ENCODE results near the gene C12orf50. TPM values are rescaled to one million over a fixed set of nuclear protein-coding genes. Genes with fewer than 3 reads are reported as not detected.

Gene C12orf50
- total and polyA plus RNA-seq, 9 of the 15 experiments (the other 6 are each of a cell fraction or from before 2014, with no cell fraction given): 0.07 to 0.14 (median 0.11) TPM; not detected in 6

GRCh38 chr12:88044035-88044434, 14.8 kb upstream of the C12orf50 start (continued):
- TF ChIP-seq ZNF407 (IDR thresholded peaks at IDR 0.05; ENCODE audit: low read depth): no peak

GRCh38 chr12:88037770-88038169, 8.6 kb upstream of the C12orf50 start:
- FAIRE-seq (no peak), DNase-seq (ENCODE audit: extremely low read depth in 1 of 4, low spot score in 3 of 4) (no peak), ATAC-seq (no peak)
- TF ChIP-seq FOXA3 (CRISPR knock-in tag; conservative IDR thresholded peaks at IDR 0.05 in 1 of 2, IDR thresholded peaks at IDR 0.05 in 1 of 2): 0 out of 4 replicates have a peak, but pooled peaks of 1 of the 2 experiments have one; percentile 10
- no peak for TF ChIP-seq POLR3G (IDR thresholded peaks at IDR 0.05; ENCODE audit: extremely low read depth, insufficient read length, insufficient replicate concordance)
- TF ChIP-seq, protein P1, sequence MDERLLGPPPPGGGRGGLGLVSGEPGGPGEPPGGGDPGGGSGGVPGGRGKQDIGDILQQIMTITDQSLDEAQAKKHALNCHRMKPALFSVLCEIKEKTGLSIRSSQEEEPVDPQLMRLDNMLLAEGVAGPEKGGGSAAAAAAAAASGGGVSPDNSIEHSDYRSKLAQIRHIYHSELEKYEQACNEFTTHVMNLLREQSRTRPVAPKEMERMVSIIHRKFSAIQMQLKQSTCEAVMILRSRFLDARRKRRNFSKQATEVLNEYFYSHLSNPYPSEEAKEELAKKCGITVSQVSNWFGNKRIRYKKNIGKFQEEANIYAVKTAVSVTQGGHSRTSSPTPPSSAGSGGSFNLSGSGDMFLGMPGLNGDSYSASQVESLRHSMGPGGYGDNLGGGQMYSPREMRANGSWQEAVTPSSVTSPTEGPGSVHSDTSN (CRISPR knock-in tag; IDR thresholded peaks at IDR 0.05; ENCODE audit: low read depth): no peak
- TF ChIP-seq, protein P1 (tag; conservative IDR thresholded peaks at IDR 0.05; ENCODE audit: low read depth): peak; percentile 68
- TF ChIP-seq, protein P2, sequence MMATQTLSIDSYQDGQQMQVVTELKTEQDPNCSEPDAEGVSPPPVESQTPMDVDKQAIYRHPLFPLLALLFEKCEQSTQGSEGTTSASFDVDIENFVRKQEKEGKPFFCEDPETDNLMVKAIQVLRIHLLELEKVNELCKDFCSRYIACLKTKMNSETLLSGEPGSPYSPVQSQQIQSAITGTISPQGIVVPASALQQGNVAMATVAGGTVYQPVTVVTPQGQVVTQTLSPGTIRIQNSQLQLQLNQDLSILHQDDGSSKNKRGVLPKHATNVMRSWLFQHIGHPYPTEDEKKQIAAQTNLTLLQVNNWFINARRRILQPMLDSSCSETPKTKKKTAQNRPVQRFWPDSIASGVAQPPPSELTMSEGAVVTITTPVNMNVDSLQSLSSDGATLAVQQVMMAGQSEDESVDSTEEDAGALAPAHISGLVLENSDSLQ (IDR thresholded peaks at IDR 0.05): peak; percentile 78
- TF ChIP-seq PCBP2 (IDR thresholded peaks at IDR 0.05; ENCODE audit: low read depth, low read length, poor library complexity, severe bottlenecking): no peak
- peak; percentile 81 for TF ChIP-seq MEIS2 (IDR thresholded peaks at IDR 0.05; ENCODE audit: partially characterized antibody)
- CTCF ChIA-PET (ENCODE audit: low intra/inter-chr PET ratio): no interaction called here
- H3K36me3 ChIP-seq (ENCODE audit: control insufficient read depth, insufficient read depth, low read length): peaks cover 58% of the 10 kb centered on the region
- WGBS (ENCODE audit: insufficient coverage, low coverage, missing lambda C conversion rate): 64% methylated on average over 1 of the region's 1 CpG
- H3K27me3 ChIP-seq (ENCODE audit: control insufficient read depth in 2 of 2, insufficient read depth in 2 of 2, low read length in 2 of 2): no peaks in the 10 kb centered on the region
- H3K4me1 ChIP-seq (replicated peaks in 1 of 2; ENCODE audit: control insufficient read depth in 2 of 2, insufficient read depth in 2 of 2, low read length in 2 of 2): peaks cover 0 to 19% of the 10 kb centered on the region in 2 experiments; a peak in 2 of 5 replicates
- in situ Hi-C loops (cut with MboI): no loop called here
- H4K20me1 ChIP-seq (replicated peaks; ENCODE audit: control insufficient read depth, insufficient read depth, low read length): no peaks in the 10 kb centered on the region
- H3K79me2 ChIP-seq (ENCODE audit: control insufficient read depth, insufficient read depth, low read length): peaks cover 74% of the 10 kb centered on the region
- POLR2A ChIA-PET: interaction anchor here (1.9 kb wide), 1 partner anchor 15 kb away, joined by 6 read pairs; no protein-coding TSS in a partner anchor
- intact Hi-C loops (cut with micrococcal nuclease): no loop called here
- no peak overlapping the region for H2AFZ ChIP-seq (ENCODE audit: low read depth, low read length)
- no TSS peak for BruUV-seq (replicated peaks)
- H3K4me2 ChIP-seq (ENCODE audit: insufficient read depth, low read length): 0 out of 2 replicates have a peak overlapping the region, but pooled peaks have one; percentile 82
- peak overlapping the region; percentile 59; the same call in 1 of the 2 replicates for H3K4me3 ChIP-seq
- H3K9me1 ChIP-seq (ENCODE audit: control insufficient read depth, insufficient read depth, low read length): no peaks in the 10 kb centered on the region
- no peak overlapping the region for H3K9ac ChIP-seq (ENCODE audit: insufficient read depth in 1 of 2, low read depth in 2 of 2, low read length in 2 of 2)
- no peak overlapping the region for H3K27ac ChIP-seq (ENCODE audit: extremely low read depth, low read depth, low read length)
- H3K9me3 ChIP-seq (replicated peaks; ENCODE audit: control insufficient read depth, insufficient read depth, low read depth, low read length): no peaks in the 10 kb centered on the region
